HepG2 (cell line): Measurements from ENCODE around the gene PIEZO1. TPM values are rescaled to one million over a fixed set of nuclear protein-coding genes. Genes with fewer than 3 reads are reported as not detected.
A peak's percentile ranks its signal among the peaks of the same experiment; 100 is the strongest.

Experiments used
- CBX2 ChIP-seq, 2 experiments: fragments of 200-600 bp in 1 of 2; sonication (generic); formaldehyde crosslinking in 1 of 2; IDR thresholded peaks; 2 replicates each; pipeline versions ENCODE4 v1.7.0 to v1.8.1; 2018 to 2022; ENCODE audit warnings: low read depth in 2 of 2, low read length in 1 of 2, mild to moderate bottlenecking in 1 of 2, missing genetic modification reagents in 1 of 2
- EZH2 ChIP-seq: conservative IDR thresholded peaks from 2 replicates; pipeline ENCODE4 v1.6.1; 2012; ENCODE audit warnings: mild to moderate bottlenecking, low read depth, low read length, moderate library complexity
- HOXA5 ChIP-seq: sonication (generic); formaldehyde crosslinking; IDR thresholded peaks from 2 replicates; pipeline ENCODE4 v1.4.0; 2020; ENCODE audit warnings: missing genetic modification reagents
- KAT2B ChIP-seq: fragments of 150-350 bp; IDR thresholded peaks from 2 replicates; pipeline ENCODE4 v1.6.1; 2014; ENCODE audit warnings: low read depth, low read length, borderline replicate concordance
- MAF1 ChIP-seq: sonication (generic); formaldehyde crosslinking; IDR thresholded peaks from 2 replicates; pipeline ENCODE4 v1.5.0; 2020; ENCODE audit warnings: missing genetic modification reagents, borderline replicate concordance
- NCOA1 ChIP-seq: sonication (generic); formaldehyde crosslinking; IDR thresholded peaks from 2 replicates; pipeline ENCODE4 v1.9.0; 2021; ENCODE audit warnings: missing genetic modification reagents
- RELA ChIP-seq: sonication (generic); formaldehyde crosslinking; IDR thresholded peaks from 2 replicates; pipeline ENCODE4 v1.4.0; 2020; ENCODE audit warnings: missing genetic modification reagents
- REST ChIP-seq, 2 experiments: IDR thresholded peaks; 2 replicates each; pipeline ENCODE4 v1.6.1; 2011 to 2012; ENCODE audit warnings: low read length in 2 of 2, borderline replicate concordance in 1 of 2, low read depth in 1 of 2, mild to moderate bottlenecking in 1 of 2, moderate library complexity in 1 of 2
- SUZ12 ChIP-seq: fragments of 150-350 bp; IDR thresholded peaks from 2 replicates; pipeline ENCODE4 v1.6.1; 2014; ENCODE audit warnings: low read depth, low read length
- ZBTB1 ChIP-seq: sonication (generic); formaldehyde crosslinking; IDR thresholded peaks from 2 replicates; pipeline ENCODE4 v1.4.0; 2020; ENCODE audit warnings: missing genetic modification reagents, borderline replicate concordance
- ZC3H13 ChIP-seq: sonication (generic); formaldehyde crosslinking; IDR thresholded peaks from 2 replicates; pipeline ENCODE4 v1.8.1; 2023; ENCODE audit warnings: mild to moderate bottlenecking, missing genetic modification reagents, moderate library complexity
- ZNF367 ChIP-seq: sonication (generic); formaldehyde crosslinking; IDR thresholded peaks from 2 replicates; pipeline ENCODE4 v1.4.0; 2020; ENCODE audit warnings: missing genetic modification reagents, borderline replicate concordance
- ZNF768 ChIP-seq: sonication (generic); formaldehyde crosslinking; IDR thresholded peaks from 2 replicates; pipeline ENCODE4 v1.4.0; 2020; ENCODE audit warnings: missing genetic modification reagents
- ZNF816 ChIP-seq: sonication (generic); formaldehyde crosslinking; IDR thresholded peaks from 2 replicates; pipeline ENCODE4 v1.8.0; 2022; ENCODE audit warnings: missing genetic modification reagents, mild to moderate bottlenecking, borderline replicate concordance
- polyA plus RNA-seq, 8 experiments: library from polyadenylated mRNA; depleted of rRNA in 3 of 8; stranded (reverse) in 7 of 8; unstranded in 1 of 8; fragments of >200 nt; fragmentation: Illumina TruSeq in 4 of 8; extraction: Trizol in 4 of 8; gene quantifications; 2 replicates each; pipeline versions ENCODE4 v1.2.1 to v1.2.3, GENCODE V29; 2011 to 2016; ENCODE audit warnings: low read depth in 4 of 8, missing spikeins in 1 of 8, mixed read lengths in 1 of 8; ENCODE audit not compliant: insufficient read depth in 1 of 8
- total RNA-seq, 5 experiments: library from RNA; depleted of rRNA; stranded (reverse); fragments of >200 nt; fragmentation: Illumina TruSeq; extraction: Trizol; gene quantifications; 2 replicates each; pipeline ENCODE4 v1.2.3, GENCODE V29; 2016; ENCODE audit warnings: low read depth in 1 of 5
- TF ChIP-seq, protein P1 (sequence below): sonication (generic); formaldehyde crosslinking; IDR thresholded peaks from 2 replicates; pipeline ENCODE4 v1.4.0; 2020; ENCODE audit warnings: low read depth, mild to moderate bottlenecking, missing genetic modification reagents
- TF ChIP-seq, protein P2 (sequence below): IDR thresholded peaks from 2 replicates; pipeline ENCODE4 v1.6.1; 2016; ENCODE audit warnings: low read depth, control low read depth
- TF ChIP-seq, protein P3 (sequence below): sonication (generic); formaldehyde crosslinking; IDR thresholded peaks from 2 replicates; pipeline ENCODE4 v1.8.0; 2022; ENCODE audit warnings: mild to moderate bottlenecking, missing genetic modification reagents; ENCODE audit not compliant: insufficient replicate concordance
- TF ChIP-seq, protein P4 (sequence below): IDR thresholded peaks from 2 replicates; pipeline ENCODE4 v1.6.1; 2016; ENCODE audit warnings: missing compliant biosample characterization, missing genetic modification reagents, borderline replicate concordance

PIEZO1 gene
- total and polyA plus RNA-seq, 2 of the 13 experiments (the other 11 are each of a cell fraction or from before 2014, with no cell fraction given) = 67.9 to 85.0 TPM

DNA sequence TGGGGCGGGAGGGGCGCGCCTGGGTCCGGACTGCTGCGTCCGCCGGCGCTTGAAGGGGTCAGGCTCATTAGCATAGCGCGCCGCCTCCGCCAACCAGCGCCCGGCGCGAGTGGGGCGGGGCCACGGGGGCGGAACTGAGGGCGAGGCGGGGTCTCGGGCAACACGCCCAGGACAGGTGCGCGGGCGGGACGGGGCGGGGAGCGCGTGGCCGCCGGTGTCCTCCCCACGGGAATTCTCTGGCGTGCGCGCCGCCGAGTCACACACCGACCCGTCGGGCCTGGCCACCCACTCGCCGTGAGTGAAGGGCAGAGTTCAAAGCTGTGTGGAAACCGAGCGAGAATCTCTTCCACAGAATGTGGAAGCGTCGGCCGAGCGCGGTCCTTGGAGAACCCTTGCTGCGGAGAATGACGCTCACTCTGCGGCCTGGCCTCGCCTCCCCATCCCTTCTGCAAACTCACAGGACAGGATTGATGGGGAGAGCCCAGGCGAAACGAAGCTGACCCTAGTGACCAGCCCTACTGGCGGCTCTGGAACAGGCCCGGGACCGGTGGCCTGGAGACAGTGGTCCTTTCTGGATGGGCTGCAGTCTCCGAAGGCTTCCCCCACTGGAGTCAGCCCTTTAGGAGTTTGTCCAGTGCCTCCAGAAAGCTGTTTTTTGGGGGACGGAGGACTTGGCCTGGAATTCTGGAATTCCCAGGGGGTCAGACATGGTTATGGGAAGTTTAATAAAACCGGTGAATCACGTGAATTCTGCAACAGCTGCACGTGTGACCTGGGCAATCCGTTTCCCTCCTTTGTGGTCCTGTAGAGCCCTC, 98.4 kb downstream of the PIEZO1 start, which contains the start of gene SNAI3 (continued):
- TF ChIP-seq MAF1 (CRISPR knock-in tag) (0 out of 2 replicates have a peak, but pooled peaks have one; percentile 50), ZNF768 (no peak), NCOA1 (CRISPR knock-in tag) (0 out of 2 replicates have a peak, but pooled peaks have one; percentile 13), ZNF816 (CRISPR knock-in tag) (peak; percentile 4; the same call in 1 of the 2 replicates), SUZ12 (no peak), CBX2 (IDR thresholded peaks at IDR 0.05; ENCODE audit: low read depth, low read length) (no peak), CBX2 (CRISPR knock-in tag; IDR thresholded peaks at IDR 0.05; ENCODE audit: low read depth) (no peak), KAT2B (no peak), ZC3H13 (CRISPR knock-in tag) (no peak), REST (IDR thresholded peaks at IDR 0.05; ENCODE audit: borderline replicate concordance in 1 of 2, low read depth in 1 of 2, low read length in 2 of 2) (no peak), EZH2 (peak; percentile 59; the same call in 1 of the 2 replicates), ZBTB1 (CRISPR knock-in tag) (no peak), HOXA5 (0 out of 2 replicates have a peak, but pooled peaks have one; percentile 45), RELA (CRISPR knock-in tag) (no peak), ZNF367 (CRISPR knock-in tag) (peak; percentile 22; the same call in 1 of the 2 replicates)
- TF ChIP-seq, protein P1, sequence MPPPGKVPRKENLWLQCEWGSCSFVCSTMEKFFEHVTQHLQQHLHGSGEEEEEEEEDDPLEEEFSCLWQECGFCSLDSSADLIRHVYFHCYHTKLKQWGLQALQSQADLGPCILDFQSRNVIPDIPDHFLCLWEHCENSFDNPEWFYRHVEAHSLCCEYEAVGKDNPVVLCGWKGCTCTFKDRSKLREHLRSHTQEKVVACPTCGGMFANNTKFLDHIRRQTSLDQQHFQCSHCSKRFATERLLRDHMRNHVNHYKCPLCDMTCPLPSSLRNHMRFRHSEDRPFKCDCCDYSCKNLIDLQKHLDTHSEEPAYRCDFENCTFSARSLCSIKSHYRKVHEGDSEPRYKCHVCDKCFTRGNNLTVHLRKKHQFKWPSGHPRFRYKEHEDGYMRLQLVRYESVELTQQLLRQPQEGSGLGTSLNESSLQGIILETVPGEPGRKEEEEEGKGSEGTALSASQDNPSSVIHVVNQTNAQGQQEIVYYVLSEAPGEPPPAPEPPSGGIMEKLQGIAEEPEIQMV (CRISPR knock-in tag) = peak; percentile 93
- TF ChIP-seq, protein P2, sequence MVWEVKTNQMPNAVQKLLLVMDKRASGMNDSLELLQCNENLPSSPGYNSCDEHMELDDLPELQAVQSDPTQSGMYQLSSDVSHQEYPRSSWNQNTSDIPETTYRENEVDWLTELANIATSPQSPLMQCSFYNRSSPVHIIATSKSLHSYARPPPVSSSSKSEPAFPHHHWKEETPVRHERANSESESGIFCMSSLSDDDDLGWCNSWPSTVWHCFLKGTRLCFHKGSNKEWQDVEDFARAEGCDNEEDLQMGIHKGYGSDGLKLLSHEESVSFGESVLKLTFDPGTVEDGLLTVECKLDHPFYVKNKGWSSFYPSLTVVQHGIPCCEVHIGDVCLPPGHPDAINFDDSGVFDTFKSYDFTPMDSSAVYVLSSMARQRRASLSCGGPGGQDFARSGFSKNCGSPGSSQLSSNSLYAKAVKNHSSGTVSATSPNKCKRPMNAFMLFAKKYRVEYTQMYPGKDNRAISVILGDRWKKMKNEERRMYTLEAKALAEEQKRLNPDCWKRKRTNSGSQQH (CRISPR knock-in tag) = no peak
- TF ChIP-seq, protein P3, sequence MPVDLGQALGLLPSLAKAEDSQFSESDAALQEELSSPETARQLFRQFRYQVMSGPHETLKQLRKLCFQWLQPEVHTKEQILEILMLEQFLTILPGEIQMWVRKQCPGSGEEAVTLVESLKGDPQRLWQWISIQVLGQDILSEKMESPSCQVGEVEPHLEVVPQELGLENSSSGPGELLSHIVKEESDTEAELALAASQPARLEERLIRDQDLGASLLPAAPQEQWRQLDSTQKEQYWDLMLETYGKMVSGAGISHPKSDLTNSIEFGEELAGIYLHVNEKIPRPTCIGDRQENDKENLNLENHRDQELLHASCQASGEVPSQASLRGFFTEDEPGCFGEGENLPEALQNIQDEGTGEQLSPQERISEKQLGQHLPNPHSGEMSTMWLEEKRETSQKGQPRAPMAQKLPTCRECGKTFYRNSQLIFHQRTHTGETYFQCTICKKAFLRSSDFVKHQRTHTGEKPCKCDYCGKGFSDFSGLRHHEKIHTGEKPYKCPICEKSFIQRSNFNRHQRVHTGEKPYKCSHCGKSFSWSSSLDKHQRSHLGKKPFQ (CRISPR knock-in tag) = peak; percentile 77
- TF ChIP-seq, protein P4, sequence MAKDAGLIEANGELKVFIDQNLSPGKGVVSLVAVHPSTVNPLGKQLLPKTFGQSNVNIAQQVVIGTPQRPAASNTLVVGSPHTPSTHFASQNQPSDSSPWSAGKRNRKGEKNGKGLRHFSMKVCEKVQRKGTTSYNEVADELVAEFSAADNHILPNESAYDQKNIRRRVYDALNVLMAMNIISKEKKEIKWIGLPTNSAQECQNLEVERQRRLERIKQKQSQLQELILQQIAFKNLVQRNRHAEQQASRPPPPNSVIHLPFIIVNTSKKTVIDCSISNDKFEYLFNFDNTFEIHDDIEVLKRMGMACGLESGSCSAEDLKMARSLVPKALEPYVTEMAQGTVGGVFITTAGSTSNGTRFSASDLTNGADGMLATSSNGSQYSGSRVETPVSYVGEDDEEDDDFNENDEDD = peak; percentile 65; the same call in 1 of the 2 replicates
